Stimulated activated CD8-positive, alpha-beta memory T cell treated with anti-CD3 and anti-CD28 coated beads, Interleukin-7, amount 100 ng/mL, for 1 hour (primary cell): ENCODE measurements around the gene IFT20.
A peak's percentile ranks its signal among the peaks of the same experiment; 100 is the strongest.

Experiments
- DNase-seq, 2 donors: peaks; one replicate each; pipeline ENCODE4 v3.0.0-alpha.2; 2020; ENCODE audit warnings: low read depth in 2 of 2

IFT20 gene, protein sequence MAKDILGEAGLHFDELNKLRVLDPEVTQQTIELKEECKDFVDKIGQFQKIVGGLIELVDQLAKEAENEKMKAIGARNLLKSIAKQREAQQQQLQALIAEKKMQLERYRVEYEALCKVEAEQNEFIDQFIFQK

GRCh38 chr17:28335201-28335958, at the start of gene IFT20, which contains the start of gene TNFAIP1:
Gene IFT20 (minus strand): TSS chr17:28335472. CDS start chr17:28331985, 3,487 bp downstream.
Gene TNFAIP1 (plus strand): TSS chr17:28335761. CDS start chr17:28339522, 3,761 bp downstream.
- peak; percentile 91 for DNase-seq

- DNase-seq, result no peak
Measured at GRCh38 chr17:28385037-28385400, 49.7 kb upstream of the IFT20 start.

DNA sequence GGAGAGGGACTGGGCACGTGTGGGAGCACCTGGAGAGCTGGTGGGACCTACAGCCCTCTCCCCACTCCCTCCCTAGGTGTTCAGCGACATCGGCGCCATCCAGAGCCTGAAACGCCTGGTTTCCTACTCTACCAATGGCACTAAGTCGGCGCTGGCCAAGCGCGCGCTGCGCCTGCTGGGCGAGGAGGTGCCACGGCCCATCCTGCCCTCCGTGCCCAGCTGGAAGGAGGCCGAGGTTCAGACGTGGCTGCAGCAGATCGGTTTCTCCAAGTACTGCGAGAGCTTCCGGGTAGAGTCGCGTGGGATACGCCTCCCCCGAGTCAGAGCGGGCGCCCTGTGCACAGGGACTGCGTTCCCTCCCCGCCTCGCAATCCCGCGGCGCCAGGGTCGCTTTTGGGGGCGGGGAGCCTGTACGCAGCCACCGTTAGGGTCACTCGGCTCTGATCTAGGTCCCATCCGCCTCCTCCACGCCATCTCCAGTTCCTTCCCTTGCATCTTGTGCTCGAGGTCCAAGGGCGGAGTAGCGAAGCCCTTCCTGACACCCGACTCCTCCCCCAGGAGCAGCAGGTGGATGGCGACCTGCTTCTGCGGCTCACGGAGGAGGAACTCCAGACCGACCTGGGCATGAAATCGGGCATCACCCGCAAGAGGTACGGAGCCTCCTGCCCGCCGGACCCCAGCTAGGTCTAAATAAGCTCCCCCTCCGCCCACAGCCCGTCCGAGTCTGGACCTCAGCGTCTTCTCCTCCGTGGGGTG, 49.2 kb upstream of the IFT20 start:
- no peak for DNase-seq

- DNase-seq, result no peak
Measured at GRCh38 chr17:28381141-28381825, 46.0 kb upstream of the IFT20 start.

DNA sequence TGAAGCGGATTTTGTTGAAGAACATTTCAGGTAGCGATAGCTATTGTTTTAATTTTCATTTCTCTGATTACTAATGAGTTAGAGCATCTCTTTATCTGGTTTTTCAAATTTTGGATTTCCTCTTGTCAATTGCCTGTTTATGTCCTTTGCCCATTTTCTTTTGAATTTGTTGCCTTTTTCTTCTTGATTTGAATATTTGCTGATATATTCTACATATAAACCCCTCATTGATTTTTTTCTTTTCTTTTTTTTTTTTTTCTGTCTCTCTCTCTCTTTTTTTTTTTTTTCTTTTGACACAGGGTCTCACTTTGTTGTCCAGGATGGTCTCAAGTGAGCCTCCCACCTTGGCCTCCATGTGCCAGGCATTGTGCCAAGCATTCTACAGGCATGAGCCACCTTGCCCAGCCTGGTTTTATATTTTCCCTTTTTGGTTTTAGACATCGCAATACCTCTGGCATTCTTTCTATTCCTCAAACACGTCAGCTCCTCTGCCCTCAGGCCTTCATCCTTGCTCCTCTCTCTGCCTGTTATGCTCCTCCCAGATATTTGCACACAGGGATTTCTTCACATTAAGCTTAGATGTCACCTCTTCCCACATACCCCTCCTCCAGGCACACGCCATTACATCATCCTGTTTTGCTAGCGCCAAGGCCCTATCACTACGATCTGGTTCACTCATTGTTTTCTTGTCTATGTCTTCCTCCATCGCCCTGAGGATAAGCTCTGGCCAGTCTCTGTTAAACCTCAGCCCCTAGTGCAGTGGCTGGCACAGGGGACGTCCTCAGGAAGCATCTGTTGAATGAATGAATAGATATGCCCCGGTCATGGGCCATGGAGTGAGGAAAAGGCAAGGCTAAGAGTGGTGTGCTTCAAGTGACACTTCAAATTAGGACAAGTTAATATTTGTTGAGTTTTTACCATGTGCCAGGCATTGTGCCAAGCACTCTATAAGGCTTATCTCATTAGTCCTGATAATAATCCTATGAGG, 44.8 kb upstream of the IFT20 start:
- DNase-seq, result no peak

DNA sequence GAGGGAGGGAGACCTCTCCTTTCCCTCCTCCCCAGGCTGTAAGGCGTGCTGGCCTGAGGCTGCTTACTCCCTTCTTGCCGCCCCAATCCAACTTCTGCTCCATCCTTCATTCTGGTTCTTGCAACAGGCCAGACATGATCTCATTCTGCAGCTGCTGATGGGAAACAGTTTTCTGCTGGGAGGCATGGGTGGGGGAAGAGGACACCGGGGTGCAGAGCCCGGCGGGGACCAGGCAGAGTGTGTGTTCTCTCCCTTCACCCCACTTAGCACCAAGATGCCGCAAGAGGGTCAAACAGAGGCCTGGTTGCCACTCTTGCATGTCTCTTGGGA, 37.6 kb upstream of the IFT20 start:
- no peak for DNase-seq

- DNase-seq, result no peak
Measured at GRCh38 chr17:28372203-28372944, 37.1 kb upstream of the IFT20 start.

DNA sequence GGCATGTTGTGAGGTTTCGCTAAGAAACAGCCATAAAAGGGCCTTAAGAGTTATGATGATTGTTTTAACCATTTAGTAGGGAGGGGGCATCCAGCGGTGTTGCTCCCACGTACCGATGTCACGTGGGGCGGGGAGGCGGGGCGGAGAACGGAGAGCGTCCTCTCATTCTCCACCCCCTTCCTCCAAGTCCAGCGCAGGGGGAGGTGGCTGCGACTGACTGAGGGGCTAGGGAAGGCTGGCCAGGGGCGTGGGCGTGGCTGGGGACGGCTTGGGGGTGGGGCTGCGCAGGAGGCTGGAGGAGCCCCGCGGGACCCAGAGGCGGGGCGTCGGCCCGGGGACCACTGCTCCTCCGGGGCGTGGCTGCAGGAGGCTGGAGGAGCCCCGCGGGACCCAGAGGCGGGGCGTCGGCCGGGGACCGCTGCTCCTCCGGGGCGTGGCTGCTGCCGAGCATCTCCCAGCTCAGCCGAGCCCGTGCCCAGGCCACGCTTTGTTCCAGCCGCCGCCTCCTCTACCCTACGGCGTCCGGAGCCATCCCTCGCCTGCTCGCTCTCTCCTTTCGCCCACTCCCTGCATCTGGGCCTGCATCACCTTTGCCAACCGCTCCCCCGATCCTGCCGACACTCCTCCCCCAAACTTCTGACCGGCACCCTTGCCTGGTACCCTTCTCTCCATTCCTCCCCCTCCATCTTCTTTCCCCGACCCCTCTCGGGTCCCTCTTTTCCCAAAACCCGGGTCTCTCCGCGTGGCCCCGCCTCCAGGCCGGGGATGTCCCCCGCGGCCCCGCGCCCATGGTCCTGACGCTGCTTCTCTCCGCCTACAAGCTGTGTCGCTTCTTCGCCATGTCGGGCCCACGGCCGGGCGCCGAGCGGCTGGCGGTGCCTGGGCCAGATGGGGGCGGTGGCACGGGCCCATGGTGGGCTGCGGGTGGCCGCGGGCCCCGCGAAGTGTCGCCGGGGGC, 36.3 kb upstream of the IFT20 start, which contains the start of gene SARM1:
Gene SARM1 (plus strand): TSS at position 450 of the 958 bp plus-strand sequence. CDS start 339 bp downstream, at position 789.
- peak; percentile 53 to 58 for DNase-seq

DNA sequence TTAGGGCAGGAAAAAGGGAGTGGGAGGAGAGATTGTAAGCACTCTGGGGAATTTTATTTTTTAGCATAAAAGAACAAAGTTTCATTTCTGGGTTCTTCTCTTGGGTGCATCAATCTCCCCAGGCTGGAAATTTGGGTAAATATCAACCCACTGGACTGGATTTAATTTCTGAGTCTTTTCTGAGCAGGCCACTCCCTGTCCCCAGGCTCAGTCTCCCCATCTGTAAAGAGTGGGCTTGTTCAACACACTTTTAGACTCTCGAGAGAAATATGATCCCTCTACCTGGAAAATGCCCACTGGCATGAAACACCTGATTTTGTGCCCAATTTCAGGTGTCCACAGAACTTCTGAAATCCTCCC, 35.5 kb upstream of the IFT20 start:
- DNase-seq, result no peak

DNA sequence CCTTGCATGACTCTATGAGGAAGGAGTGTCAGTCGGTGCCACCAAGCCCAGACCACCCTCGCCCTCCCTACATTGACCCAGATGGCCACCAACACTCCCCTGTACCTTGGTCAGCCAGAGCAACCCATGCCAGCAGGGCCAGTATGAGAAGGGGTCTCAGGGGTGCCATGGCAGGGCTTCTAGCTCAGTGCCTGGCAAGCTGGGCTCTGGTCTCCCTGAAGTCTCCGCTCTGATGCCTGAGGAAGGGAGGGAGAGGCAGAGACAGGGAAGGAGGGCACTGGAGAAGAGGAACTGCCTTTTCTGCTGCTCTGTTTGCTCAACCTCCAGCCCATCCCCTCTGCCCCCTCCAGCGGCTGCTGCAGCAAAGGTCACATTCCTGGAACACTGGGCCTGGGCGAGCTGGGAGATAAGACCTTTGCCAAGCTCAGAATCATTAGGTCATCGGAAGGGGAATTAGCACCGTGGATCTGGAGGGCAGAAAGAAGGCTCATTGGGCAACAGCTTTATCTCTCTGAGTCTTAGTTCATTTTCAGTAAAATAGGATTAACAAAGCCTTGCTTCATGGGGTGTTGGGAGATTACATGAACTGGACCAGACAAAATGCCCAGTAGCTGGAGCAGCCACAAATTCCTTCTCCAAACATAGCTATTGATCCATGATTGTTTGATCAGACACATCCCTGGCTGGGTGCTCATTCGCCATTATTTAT, 34.9 kb upstream of the IFT20 start, which contains the start of gene VTN:
Gene VTN (minus strand): TSS at position 273 of the 709 bp plus-strand sequence. CDS start 104 bp downstream, at position 169.
- no peak for DNase-seq

- no peak for DNase-seq
Measured at GRCh38 chr17:28369684-28370034, 34.4 kb upstream of the IFT20 start.

DNA sequence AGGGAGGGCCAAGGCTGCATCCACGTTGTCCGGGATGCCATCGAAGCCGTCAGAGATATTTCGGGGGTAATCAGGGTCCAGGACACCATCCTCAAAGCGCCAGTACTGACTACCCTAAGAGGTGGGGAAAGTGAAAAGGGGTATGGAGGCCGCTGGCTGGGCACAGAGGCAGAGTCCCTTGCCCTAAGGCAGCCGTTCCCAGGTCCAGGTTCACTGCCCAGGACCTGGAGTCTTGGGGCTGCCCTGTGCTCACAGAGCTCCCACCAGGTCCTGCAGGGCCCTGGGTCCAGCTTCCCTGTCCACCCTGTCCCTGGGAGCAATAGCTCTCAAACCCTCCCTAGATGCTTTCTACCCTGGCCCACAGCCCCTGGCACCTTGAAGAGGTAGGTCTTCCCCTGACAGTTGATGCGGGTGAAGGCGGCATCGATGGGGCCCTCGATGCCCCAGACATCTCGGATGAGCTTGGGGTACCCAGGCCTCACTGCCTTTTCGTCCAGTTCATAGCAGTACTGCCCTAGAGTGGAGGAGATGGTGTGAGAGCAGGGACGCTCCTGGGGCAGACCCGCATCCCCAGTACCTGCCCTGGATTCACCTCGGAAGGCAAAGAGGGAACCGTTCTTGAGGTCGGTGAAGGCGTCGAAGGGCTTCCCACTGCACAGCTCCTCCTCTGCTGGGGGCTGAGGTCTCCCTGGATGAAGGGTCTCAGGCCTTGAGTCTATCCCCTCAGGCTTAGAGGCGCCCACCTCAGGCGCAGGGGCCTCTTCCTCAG, 33.8 kb upstream of the IFT20 start:
- no peak for DNase-seq

GRCh38 chr17:28368306-28368831, 33.1 kb upstream of the IFT20 start:
- DNase-seq, result no peak

GRCh38 chr17:28367641-28368305, 32.5 kb upstream of the IFT20 start:
- no peak for DNase-seq

GRCh38 chr17:28366605-28367004, 31.3 kb upstream of the IFT20 start:
- DNase-seq, result no peak

DNA sequence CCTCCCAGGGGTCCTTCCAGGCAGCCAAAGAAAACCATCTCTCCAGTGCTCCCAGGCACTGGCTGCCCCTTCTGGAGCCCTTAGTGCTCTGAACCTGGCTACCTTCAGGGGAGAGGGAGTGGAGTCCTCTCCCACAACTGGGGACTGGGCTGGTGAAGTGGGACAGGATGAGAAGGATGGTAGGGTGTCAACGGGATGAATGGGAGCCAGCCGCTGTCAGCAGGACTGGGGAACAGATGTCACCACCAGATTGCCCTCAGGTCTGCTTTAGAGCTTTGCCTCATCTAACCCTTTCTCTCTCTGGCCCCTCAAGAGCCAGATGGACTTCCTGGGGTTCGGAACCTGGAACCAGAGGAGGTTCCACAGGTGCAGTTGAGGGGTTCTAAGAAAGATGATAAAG, 30.2 kb upstream of the IFT20 start:
- DNase-seq, result no peak
